ENCODE data around the gene TTC9. TPM values are rescaled to one million over a fixed set of nuclear protein-coding genes. Genes with fewer than 3 reads are reported as not detected.

Gene TTC9
- total and polyA plus RNA-seq, 4 donors = 4.3 to 7.5 (median 6.8) TPM

DNA sequence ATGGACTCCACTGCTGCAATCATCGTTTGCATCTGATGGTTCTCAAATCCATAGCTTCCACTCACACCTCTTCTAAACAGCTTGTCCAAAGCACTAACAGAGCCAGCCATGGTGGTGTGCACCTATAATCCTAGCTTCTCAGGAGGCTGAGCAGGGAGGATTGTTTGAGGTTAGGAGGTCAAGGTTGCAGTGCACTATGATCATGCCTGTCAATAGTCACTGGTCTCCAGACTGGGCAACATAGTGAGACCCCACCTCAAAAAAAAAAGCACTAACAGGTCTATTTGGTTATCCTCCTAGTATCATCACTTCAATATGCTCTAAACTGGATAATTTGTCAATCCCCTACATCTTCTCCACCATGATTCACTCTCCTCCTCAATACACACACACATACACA is 63.2 kb downstream of the TTC9 start:
- Histone ChIP-seq H3K4me1 (ENCODE audit: control insufficient read depth in 5 of 5, insufficient read depth in 5 of 5, low read length in 5 of 5) (peaks cover 0 to 11% (median 0%) of the 10 kb centered on the region in 5 donors), H3K27me3 (ENCODE audit: control insufficient read depth in 3 of 3, insufficient read depth in 3 of 3, low read length in 2 of 3) (no peaks in the 10 kb centered on the region), H3K9me3 (ENCODE audit: control insufficient read depth in 4 of 4, insufficient read depth in 3 of 4, low read length in 3 of 4) (no peaks in the 10 kb centered on the region), H3K36me3 (ENCODE audit: control insufficient read depth in 4 of 4, insufficient read depth in 4 of 4, low read length in 4 of 4) (no peaks in the 10 kb centered on the region), H3K9ac (ENCODE audit: insufficient read depth in 1 of 2, low read length in 2 of 2) (no peak overlapping the region), H3K4me3 (no peak overlapping the region), H3K27ac (ENCODE audit: low read depth in 1 of 2, low read length in 1 of 2) (no peak overlapping the region)
- DNase-seq = no peak
- no peak for ATAC-seq (ENCODE audit: insufficient read depth, low FRiP score)
- WGBS, 2 donors = 91 to 92% methylated on average over 1 of the region's 1 CpG
- TF ChIP-seq, protein P1, sequence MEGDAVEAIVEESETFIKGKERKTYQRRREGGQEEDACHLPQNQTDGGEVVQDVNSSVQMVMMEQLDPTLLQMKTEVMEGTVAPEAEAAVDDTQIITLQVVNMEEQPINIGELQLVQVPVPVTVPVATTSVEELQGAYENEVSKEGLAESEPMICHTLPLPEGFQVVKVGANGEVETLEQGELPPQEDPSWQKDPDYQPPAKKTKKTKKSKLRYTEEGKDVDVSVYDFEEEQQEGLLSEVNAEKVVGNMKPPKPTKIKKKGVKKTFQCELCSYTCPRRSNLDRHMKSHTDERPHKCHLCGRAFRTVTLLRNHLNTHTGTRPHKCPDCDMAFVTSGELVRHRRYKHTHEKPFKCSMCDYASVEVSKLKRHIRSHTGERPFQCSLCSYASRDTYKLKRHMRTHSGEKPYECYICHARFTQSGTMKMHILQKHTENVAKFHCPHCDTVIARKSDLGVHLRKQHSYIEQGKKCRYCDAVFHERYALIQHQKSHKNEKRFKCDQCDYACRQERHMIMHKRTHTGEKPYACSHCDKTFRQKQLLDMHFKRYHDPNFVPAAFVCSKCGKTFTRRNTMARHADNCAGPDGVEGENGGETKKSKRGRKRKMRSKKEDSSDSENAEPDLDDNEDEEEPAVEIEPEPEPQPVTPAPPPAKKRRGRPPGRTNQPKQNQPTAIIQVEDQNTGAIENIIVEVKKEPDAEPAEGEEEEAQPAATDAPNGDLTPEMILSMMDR (IDR thresholded peaks at IDR 0.05; ENCODE audit: control extremely low read depth, extremely low read depth) = no peak

DNA sequence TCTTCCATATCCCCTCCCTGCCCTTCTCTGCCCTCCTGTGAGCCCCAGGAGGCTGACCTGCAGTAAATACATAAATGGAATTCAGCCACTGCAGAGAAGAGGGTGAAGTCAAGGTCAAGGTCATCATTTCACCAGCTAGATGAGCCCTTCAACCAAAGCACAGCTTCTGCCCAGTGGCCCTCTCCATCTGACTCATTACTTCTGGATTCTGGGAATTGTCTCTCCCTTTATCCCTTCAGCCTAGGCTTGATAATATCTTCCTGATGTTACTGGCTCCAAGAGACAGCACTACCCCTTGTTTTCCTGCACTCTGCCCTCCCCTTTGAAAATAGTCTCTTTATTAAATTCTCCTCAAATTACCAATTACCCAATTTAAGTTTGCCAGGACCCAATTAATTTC is 64.5 kb downstream of the TTC9 start:
- Histone ChIP-seq H3K4me3 (no peak overlapping the region), H3K9me3 (ENCODE audit: control insufficient read depth in 4 of 4, insufficient read depth in 3 of 4, low read length in 3 of 4) (no peaks in the 10 kb centered on the region), H3K4me1 (ENCODE audit: control insufficient read depth in 5 of 5, insufficient read depth in 5 of 5, low read length in 5 of 5) (peaks cover 0 to 8% (median 0%) of the 10 kb centered on the region in 5 donors), H3K9ac (ENCODE audit: insufficient read depth in 1 of 2, low read length in 2 of 2) (no peak overlapping the region), H3K36me3 (ENCODE audit: control insufficient read depth in 4 of 4, insufficient read depth in 4 of 4, low read length in 4 of 4) (no peaks in the 10 kb centered on the region), H3K27me3 (ENCODE audit: control insufficient read depth in 3 of 3, insufficient read depth in 3 of 3, low read length in 2 of 3) (no peaks in the 10 kb centered on the region), H3K27ac (ENCODE audit: low read depth in 1 of 2, low read length in 1 of 2) (no peak overlapping the region)
- TF ChIP-seq, protein P1 (IDR thresholded peaks at IDR 0.05; ENCODE audit: control extremely low read depth, extremely low read depth) = no peak
- ATAC-seq (ENCODE audit: insufficient read depth, low FRiP score) = no peak
- DNase-seq = no peak

DNA sequence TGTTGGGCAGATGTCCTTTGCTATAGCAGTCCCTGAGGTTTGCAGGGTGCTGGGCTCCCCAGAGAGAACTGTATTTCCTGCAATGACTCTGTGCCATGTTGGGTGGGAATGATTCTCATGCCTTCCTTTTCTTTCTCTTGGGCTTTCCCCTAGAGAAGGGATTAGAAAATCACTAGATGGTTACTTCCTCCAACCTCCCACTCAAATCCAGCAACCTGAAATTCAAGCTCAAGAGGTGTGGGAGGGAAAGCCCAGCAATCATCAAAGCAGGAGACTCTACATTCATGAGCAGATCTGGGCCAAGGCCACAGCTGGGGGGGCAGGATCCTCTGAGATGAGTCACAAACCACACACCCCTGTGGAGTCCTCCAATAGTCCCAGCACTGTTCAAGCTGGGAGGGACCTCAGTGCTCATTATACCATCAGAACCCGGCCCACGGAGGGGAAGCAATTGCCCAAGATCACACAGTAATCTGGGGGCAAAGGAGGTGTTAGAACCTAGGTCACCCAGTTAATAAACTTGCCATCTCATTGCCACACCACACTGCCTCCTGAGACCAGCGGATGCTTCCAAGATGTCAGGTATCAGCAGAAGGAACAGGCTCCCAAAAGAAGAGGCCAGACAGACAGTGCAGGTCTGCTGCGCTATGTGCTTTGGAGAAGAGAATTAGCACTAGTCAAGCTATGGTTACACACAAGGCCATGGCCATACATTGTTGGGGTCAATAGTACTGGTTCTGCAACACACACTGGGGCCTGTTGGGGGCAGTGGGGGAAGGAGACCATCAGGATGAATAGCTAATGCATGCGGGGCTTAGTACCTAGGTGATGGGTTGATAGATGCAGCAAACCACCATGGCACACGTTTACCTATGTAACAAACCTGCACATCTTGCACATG is 65.7 kb downstream of the TTC9 start:
- ATAC-seq (ENCODE audit: insufficient read depth, low FRiP score) = peak; percentile 73
- Histone ChIP-seq H3K27ac (ENCODE audit: low read depth in 1 of 2, low read length in 1 of 2) (no peak overlapping the region), H3K4me3 (no peak overlapping the region), H3K27me3 (ENCODE audit: control insufficient read depth in 3 of 3, insufficient read depth in 3 of 3, low read length in 2 of 3) (no peaks in the 10 kb centered on the region), H3K36me3 (ENCODE audit: control insufficient read depth in 4 of 4, insufficient read depth in 4 of 4, low read length in 4 of 4) (no peaks in the 10 kb centered on the region), H3K4me1 (ENCODE audit: control insufficient read depth in 5 of 5, insufficient read depth in 5 of 5, low read length in 5 of 5) (peaks cover 0 to 8% (median 0%) of the 10 kb centered on the region in 5 donors), H3K9ac (ENCODE audit: insufficient read depth in 1 of 2, low read length in 2 of 2) (no peak overlapping the region), H3K9me3 (ENCODE audit: control insufficient read depth in 4 of 4, insufficient read depth in 3 of 4, low read length in 3 of 4) (no peaks in the 10 kb centered on the region)
- DNase-seq = no peak
- 71 to 76% methylated on average over 6 of the region's 6 CpGs for WGBS, 2 donors
- TF ChIP-seq, protein P1 (IDR thresholded peaks at IDR 0.05; ENCODE audit: control extremely low read depth, extremely low read depth) = no peak
